Camera-type eye (tissue), 1 donor: ENCODE results near the gene GOLGA8B. TPM values are rescaled to one million over a fixed set of nuclear protein-coding genes. Genes with fewer than 3 reads are reported as not detected.

Experiments
- total RNA-seq: library from RNA; depleted of rRNA; stranded (reverse); fragments of >200 nt; gene quantifications from one replicate; pipeline ENCODE4 v1.2.3, GENCODE V29; 2014

GOLGA8B gene
- total RNA-seq = 71.0 TPM

GRCh38 chr15:34583399-34584329 is at the start of gene GOLGA8B:
GOLGA8B (minus strand) TSS chr15:34583651; CDS start chr15:34535912, 47,739 bp downstream.

Other genes starting within 250 kb of the GOLGA8B start
- 61.6 TPM for gene SLC12A6, start 245.9 kb downstream of the GOLGA8B start, total RNA-seq
- 58.9 TPM for gene NOP10, start 240.5 kb downstream of the GOLGA8B start, total RNA-seq
- gene NUTM1, start 240.3 kb downstream of the GOLGA8B start, total RNA-seq = not detected
- 19.2 TPM for gene LPCAT4, start 216.5 kb downstream of the GOLGA8B start, total RNA-seq
- 75.0 TPM for gene GOLGA8A, start 145.8 kb downstream of the GOLGA8B start, total RNA-seq
- gene GJD2, start 171.3 kb upstream of the GOLGA8B start, total RNA-seq = 14.5 TPM
- gene ACTC1, start 211.9 kb upstream of the GOLGA8B start, total RNA-seq = 136 TPM